Peyer's patch (tissue), 4 donors: ENCODE measurements around the gene HAUS1. TPM values are rescaled to one million over a fixed set of nuclear protein-coding genes. Genes with fewer than 3 reads are reported as not detected.
A peak's percentile ranks its signal among the peaks of the same experiment; 100 is the strongest.

Experiments
- DNase-seq, 3 donors: peaks; one replicate each; pipeline ENCODE4 v3.0.0-alpha.2; 2017 to 2019
- H3K27ac ChIP-seq, 4 donors: fragments of 200-600 bp; sonication (generic); one replicate each; pipeline ENCODE4 v1.5.1; 2016 to 2019
- H3K27me3 ChIP-seq, 2 donors: fragments of 200-600 bp; sonication (generic); one replicate each; pipeline ENCODE4 v1.5.1; 2019
- H3K36me3 ChIP-seq, 3 donors: fragments of 200-600 bp; sonication (generic); one replicate each; pipeline ENCODE4 v1.5.1; 2016 to 2019
- H3K4me1 ChIP-seq, 4 donors: fragments of 200-600 bp; sonication (generic); one replicate each; pipeline ENCODE4 v1.5.1; 2016 to 2019
- H3K4me3 ChIP-seq, 4 donors: fragments of 200-600 bp; sonication (generic); 1 replicate in 3 of 4; 2 replicates in 1 of 4; pipeline ENCODE4 v1.5.1; 2016 to 2019; ENCODE audit warnings: mild to moderate bottlenecking in 1 of 4
- H3K9me3 ChIP-seq, 4 donors: fragments of 200-600 bp; sonication (generic); one replicate each; pipeline ENCODE4 v1.5.1; 2016 to 2019; ENCODE audit warnings: mild to moderate bottlenecking in 1 of 4
- CTCF ChIP-seq, 6 experiments: fragments of 450-650 bp in 4 of 6; fragments of 200-600 bp in 2 of 6; sonication (generic) in 1 of 6; IDR thresholded peaks; one replicate each; pipeline ENCODE4 v1.5.1; 2017 to 2019; ENCODE audit warnings: antibody characterized with exemption in 6 of 6, mild to moderate bottlenecking in 3 of 6, moderate library complexity in 1 of 6
- POLR2A ChIP-seq, 2 donors: fragments of 450-650 bp; IDR thresholded peaks; one replicate each; pipeline ENCODE4 v1.5.1; 2017; ENCODE audit warnings: antibody characterized with exemption in 2 of 2, mild to moderate bottlenecking in 2 of 2, moderate library complexity in 2 of 2
- total RNA-seq, 4 donors: library from RNA; depleted of rRNA; stranded (reverse); fragments of >200 nt; gene quantifications; one replicate each; pipeline ENCODE4 v1.1.0, GENCODE V29; 2016

HAUS1 gene
- 10 to 100 TPM; 24.1 to 54.8 (median 37.3) TPM for total RNA-seq

DNA sequence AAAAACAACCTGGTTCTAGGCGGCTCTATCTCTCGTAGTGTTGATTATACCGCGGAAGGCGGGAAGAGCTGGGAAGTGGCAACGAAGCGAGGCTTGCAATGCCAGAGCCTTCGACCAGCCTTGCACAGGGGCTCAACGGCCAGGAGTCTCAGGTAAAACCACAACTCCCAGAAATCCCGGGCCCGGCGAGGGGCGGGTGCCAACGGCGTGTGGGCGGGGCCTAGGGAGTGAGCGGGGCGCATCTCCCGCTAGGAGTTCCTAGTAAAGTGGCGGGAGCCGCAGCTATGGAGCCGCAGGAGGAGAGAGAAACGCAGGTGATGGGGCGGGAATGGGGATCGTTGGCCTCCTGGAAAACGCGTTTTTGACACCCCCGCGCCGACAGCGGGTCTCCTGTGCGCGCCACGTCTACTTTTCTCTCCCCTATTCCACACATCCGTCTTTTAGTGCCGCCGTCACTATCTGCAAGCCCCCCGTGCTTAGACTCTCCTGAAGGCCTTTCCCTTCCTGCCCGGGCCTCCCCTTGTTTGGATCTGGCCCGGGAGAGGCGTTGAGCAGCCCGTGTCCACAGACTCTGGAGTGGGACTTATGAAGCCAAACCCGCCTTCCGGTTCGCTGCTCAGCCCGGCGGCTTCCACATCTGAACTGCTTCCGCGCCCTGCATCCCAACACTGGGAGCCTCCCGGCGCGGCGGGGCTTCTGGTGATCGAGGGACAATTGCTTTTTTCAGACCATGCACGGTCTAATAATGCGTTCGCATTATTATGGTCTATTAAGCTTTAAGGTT is at the start of gene HAUS1:
Gene HAUS1 (plus strand): TSS at position 258 of the 784 bp plus-strand sequence. CDS start 27 bp downstream, at position 285.
- H3K36me3 ChIP-seq: peaks cover 0 to 4% (median 0%) of the 10 kb centered on the region in 3 donors
- peaks cover 0 to 9% (median 3%) of the 10 kb centered on the region in 4 donors for H3K4me1 ChIP-seq
- no peaks in the 10 kb centered on the region for H3K9me3 ChIP-seq
- peak within 1 kb of the TSS; percentile 72 to 87 (median 78) for H3K27ac ChIP-seq
- no peaks in the 10 kb centered on the region for H3K27me3 ChIP-seq
- peak; percentile 89 to 96 (median 95) for DNase-seq
- peak; percentile 46 to 58 for TF ChIP-seq POLR2A (IDR thresholded peaks at IDR 0.05)
- TF ChIP-seq CTCF (IDR thresholded peaks at IDR 0.05): peak in 1 of 6 experiments; percentile 15
- peak within 1 kb of the TSS; percentile 76 to 81 (median 78) for H3K4me3 ChIP-seq

DNA sequence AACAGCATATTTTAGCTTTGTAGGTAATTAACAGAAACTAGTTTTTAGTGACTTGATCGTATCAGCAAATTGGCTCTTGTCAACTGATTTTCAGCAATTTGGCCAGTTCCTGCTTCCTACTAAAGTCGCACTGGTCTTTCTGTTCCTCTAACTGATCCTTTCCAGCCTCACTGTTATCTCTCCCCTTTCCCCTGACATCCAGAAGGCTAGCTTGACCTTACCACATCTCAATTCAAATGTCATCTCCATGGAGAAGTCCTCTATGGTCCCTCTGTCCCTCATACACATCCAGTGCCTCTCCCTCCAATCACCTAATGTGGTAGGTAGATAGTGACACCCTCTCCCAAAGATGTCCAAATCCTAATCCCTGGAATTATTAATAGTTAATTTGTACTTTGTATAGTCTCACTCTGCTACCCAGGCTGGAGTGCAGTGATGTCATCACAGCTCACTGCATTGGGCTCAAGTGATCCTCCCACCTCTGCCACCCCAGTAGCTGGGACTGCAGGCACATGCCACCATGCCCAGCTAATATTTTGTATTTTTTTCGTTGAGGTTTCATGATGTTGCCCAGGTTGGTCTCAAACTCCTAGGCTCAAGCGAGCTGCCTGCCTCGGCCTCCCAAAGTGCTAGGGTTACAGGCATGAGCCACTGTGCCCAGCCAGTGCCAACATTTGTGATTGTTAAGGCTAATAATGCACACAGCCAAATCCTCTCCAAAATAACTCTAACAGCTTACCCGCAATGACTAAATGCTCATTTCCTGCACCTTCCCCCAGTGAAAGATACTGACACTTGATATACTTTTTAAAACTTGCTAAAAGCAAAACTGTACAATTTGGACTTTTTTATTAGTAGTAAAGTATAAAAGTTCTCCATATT is 49.0 kb upstream of the HAUS1 start:
- no peaks in the 10 kb centered on the region for H3K9me3 ChIP-seq
- H3K4me3 ChIP-seq: no peak overlapping the region
- H3K4me1 ChIP-seq: no peaks in the 10 kb centered on the region
- no peaks in the 10 kb centered on the region for H3K27me3 ChIP-seq
- no peak for DNase-seq
- H3K36me3 ChIP-seq: no peaks in the 10 kb centered on the region
- TF ChIP-seq POLR2A (IDR thresholded peaks at IDR 0.05) (no peak), CTCF (IDR thresholded peaks at IDR 0.05) (no peak)
- no peak overlapping the region for H3K27ac ChIP-seq

GRCh38 chr18:46055838-46056230 is 48.4 kb upstream of the HAUS1 start:
- no peak for DNase-seq
- Histone ChIP-seq H3K9me3 (no peaks in the 10 kb centered on the region), H3K27me3 (no peaks in the 10 kb centered on the region), H3K4me1 (peaks cover 0 to 5% (median 0%) of the 10 kb centered on the region in 4 donors), H3K36me3 (no peaks in the 10 kb centered on the region), H3K27ac (no peak overlapping the region), H3K4me3 (no peak overlapping the region)
- TF ChIP-seq CTCF (IDR thresholded peaks at IDR 0.05) (no peak), POLR2A (IDR thresholded peaks at IDR 0.05) (no peak)

DNA sequence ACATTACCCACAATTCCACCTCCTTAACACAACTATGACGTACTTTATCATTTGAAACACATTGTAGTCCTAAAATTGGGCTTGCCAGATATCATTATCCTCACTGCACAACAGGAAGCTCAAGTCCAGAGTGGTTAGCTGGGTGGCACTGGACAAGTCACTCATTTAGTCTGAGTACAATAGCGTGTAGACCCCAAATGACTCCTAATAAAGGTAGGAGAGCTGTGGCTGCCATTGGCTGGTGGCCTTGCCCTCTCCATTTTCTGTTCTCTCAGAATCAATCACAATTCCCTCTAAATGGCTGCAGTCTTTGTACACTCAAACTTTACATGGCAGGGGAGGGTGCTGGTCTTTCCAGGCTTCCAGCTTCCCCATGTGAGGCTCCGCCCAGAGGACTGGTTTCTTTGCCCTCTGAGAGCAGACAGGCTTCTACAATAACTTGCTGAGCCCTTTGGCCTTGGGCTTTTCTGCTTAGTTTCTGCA is 43.8 kb upstream of the HAUS1 start:
- no peaks in the 10 kb centered on the region for H3K27me3 ChIP-seq
- no peaks in the 10 kb centered on the region for H3K9me3 ChIP-seq
- H3K4me3 ChIP-seq: no peak overlapping the region
- H3K27ac ChIP-seq: no peak overlapping the region
- no peak for DNase-seq
- TF ChIP-seq CTCF (IDR thresholded peaks at IDR 0.05): no peak
- TF ChIP-seq POLR2A (IDR thresholded peaks at IDR 0.05): no peak
- peaks cover 0 to 5% (median 0%) of the 10 kb centered on the region in 4 donors for H3K4me1 ChIP-seq
- no peaks in the 10 kb centered on the region for H3K36me3 ChIP-seq

GRCh38 chr18:46061387-46061786 is 42.8 kb upstream of the HAUS1 start:
- no peak overlapping the region for H3K4me3 ChIP-seq
- no peaks in the 10 kb centered on the region for H3K36me3 ChIP-seq
- no peak overlapping the region for H3K27ac ChIP-seq
- DNase-seq: no peak
- H3K27me3 ChIP-seq: no peaks in the 10 kb centered on the region
- no peaks in the 10 kb centered on the region for H3K9me3 ChIP-seq
- peaks cover 0 to 5% (median 0%) of the 10 kb centered on the region in 4 donors for H3K4me1 ChIP-seq
- no peak for TF ChIP-seq CTCF (IDR thresholded peaks at IDR 0.05)
- TF ChIP-seq POLR2A (IDR thresholded peaks at IDR 0.05): no peak
